ENCODE results near the gene NHSL1.

GRCh38 chr6:138424004-138424904 is 75.0 kb downstream of the NHSL1 start:
- TF ChIP-seq POLR2AphosphoS5 (IDR thresholded peaks at IDR 0.05; ENCODE audit: low read depth, low read length): no peak
- no peak for TF ChIP-seq POLR2A (IDR thresholded peaks at IDR 0.05; ENCODE audit: low read depth, low read length)

Data from GM12892 (cell line).